Measurements from ENCODE around the gene HAUS3.

The HAUS3 gene

GRCh38 chr4:2256156-2256731, 14.3 kb upstream of the HAUS3 start:
- no peaks in the 10 kb centered on the region for H3K9me2 ChIP-seq (replicated peaks; ENCODE audit: insufficient read depth, low read length)
- no peak for DNase-seq
- H3K36me3 ChIP-seq (replicated peaks; ENCODE audit: insufficient read depth, low read length) = no peaks in the 10 kb centered on the region
- H3F3A ChIP-seq (ENCODE audit: insufficient read depth, low read length) = no peaks in the 10 kb centered on the region
- H2AFZ ChIP-seq (ENCODE audit: low read length) = no peak overlapping the region
- H4K20me1 ChIP-seq (ENCODE audit: insufficient read depth, low read length) = no peaks in the 10 kb centered on the region
- no peaks in the 10 kb centered on the region for H3K27me3 ChIP-seq (replicated peaks; ENCODE audit: insufficient read depth, low read length)
- H3K79me2 ChIP-seq (ENCODE audit: low read length) = peaks cover 22% of the 10 kb centered on the region
- peaks cover 5% of the 10 kb centered on the region; the same call in 1 of the 2 replicates for H3K4me1 ChIP-seq (ENCODE audit: low read length)
- no peak for TF ChIP-seq EZH2 (optimal IDR thresholded peaks at IDR 0.05; ENCODE audit: low read depth, low read length)
- no peak for TF ChIP-seq EZH2phosphoT487 (IDR thresholded peaks at IDR 0.05; ENCODE audit: low read length)
- no peak for TF ChIP-seq CTCF (IDR thresholded peaks at IDR 0.05; ENCODE audit: low read length)
- no peaks in the 10 kb centered on the region for H3K9me3 ChIP-seq (replicated peaks; ENCODE audit: insufficient read depth, low read length)
- H3K27ac ChIP-seq (ENCODE audit: low read length) = no peak overlapping the region
- no peak overlapping the region for H3K4me2 ChIP-seq (ENCODE audit: low read depth, low read length)
- no peak overlapping the region for H3K4me3 ChIP-seq (ENCODE audit: low read length)
- no peak overlapping the region for H3K9ac ChIP-seq (ENCODE audit: low read length)

GRCh38 chr4:2255501-2256155, 13.7 kb upstream of the HAUS3 start:
- TF ChIP-seq EZH2phosphoT487 (IDR thresholded peaks at IDR 0.05; ENCODE audit: low read length) (no peak), EZH2 (optimal IDR thresholded peaks at IDR 0.05; ENCODE audit: low read depth, low read length) (no peak), CTCF (IDR thresholded peaks at IDR 0.05; ENCODE audit: low read length) (no peak)
- Histone ChIP-seq H3F3A (ENCODE audit: insufficient read depth, low read length) (no peaks in the 10 kb centered on the region), H3K36me3 (replicated peaks; ENCODE audit: insufficient read depth, low read length) (no peaks in the 10 kb centered on the region), H3K4me3 (ENCODE audit: low read length) (no peak overlapping the region), H3K27me3 (replicated peaks; ENCODE audit: insufficient read depth, low read length) (no peaks in the 10 kb centered on the region), H3K9ac (ENCODE audit: low read length) (no peak overlapping the region), H3K27ac (ENCODE audit: low read length) (no peak overlapping the region), H2AFZ (ENCODE audit: low read length) (no peak overlapping the region), H3K4me1 (ENCODE audit: low read length) (peaks cover 2% of the 10 kb centered on the region; the same call in 1 of the 2 replicates), H3K9me3 (replicated peaks; ENCODE audit: insufficient read depth, low read length) (no peaks in the 10 kb centered on the region), H3K79me2 (ENCODE audit: low read length) (peaks cover 16% of the 10 kb centered on the region), H4K20me1 (ENCODE audit: insufficient read depth, low read length) (no peaks in the 10 kb centered on the region), H3K9me2 (replicated peaks; ENCODE audit: insufficient read depth, low read length) (no peaks in the 10 kb centered on the region), H3K4me2 (ENCODE audit: low read depth, low read length) (no peak overlapping the region)
- no peak for DNase-seq

- Histone ChIP-seq H3K36me3 (replicated peaks; ENCODE audit: insufficient read depth, low read length) (no peaks in the 10 kb centered on the region), H4K20me1 (ENCODE audit: insufficient read depth, low read length) (no peaks in the 10 kb centered on the region), H3K4me3 (ENCODE audit: low read length) (no peak overlapping the region)
Observed at GRCh38 chr4:2254665-2255500, 13.0 kb upstream of the HAUS3 start.

More at GRCh38 chr4:2254665-2255500, 13.0 kb upstream of the HAUS3 start:
- Histone ChIP-seq H3K4me1 (ENCODE audit: low read length) (no peaks in the 10 kb centered on the region), H3K9me2 (replicated peaks; ENCODE audit: insufficient read depth, low read length) (no peaks in the 10 kb centered on the region), H3K27ac (ENCODE audit: low read length) (no peak overlapping the region), H3K27me3 (replicated peaks; ENCODE audit: insufficient read depth, low read length) (no peaks in the 10 kb centered on the region), H2AFZ (ENCODE audit: low read length) (no peak overlapping the region), H3K9ac (ENCODE audit: low read length) (no peak overlapping the region), H3K79me2 (ENCODE audit: low read length) (peaks cover 9% of the 10 kb centered on the region), H3K4me2 (ENCODE audit: low read depth, low read length) (no peak overlapping the region), H3F3A (ENCODE audit: insufficient read depth, low read length) (no peaks in the 10 kb centered on the region), H3K9me3 (replicated peaks; ENCODE audit: insufficient read depth, low read length) (no peaks in the 10 kb centered on the region)
- TF ChIP-seq CTCF (IDR thresholded peaks at IDR 0.05; ENCODE audit: low read length) (no peak), EZH2phosphoT487 (IDR thresholded peaks at IDR 0.05; ENCODE audit: low read length) (no peak), EZH2 (optimal IDR thresholded peaks at IDR 0.05; ENCODE audit: low read depth, low read length) (no peak)
- DNase-seq = no peak
